GM18508 (cell line): ENCODE data around the gene MEF2C.

ENCODE experiments used
- ATAC-seq: cut with Tn5 transposase; IDR thresholded peaks from one replicate; pipeline ENCODE4 v1.9.1; 2021; ENCODE audit warnings: moderate number of reproducible peaks; ENCODE audit not compliant: insufficient read depth, unreplicated experiment

MEF2C gene

GRCh38 chr5:88833371-88834130, 49.4 kb downstream of the MEF2C start:
- ATAC-seq, result peak; percentile 33

GRCh38 chr5:88831816-88832215, 51.2 kb downstream of the MEF2C start:
- no peak for ATAC-seq

- ATAC-seq, result no peak
Observed at GRCh38 chr5:88830567-88830966, 52.4 kb downstream of the MEF2C start.

DNA sequence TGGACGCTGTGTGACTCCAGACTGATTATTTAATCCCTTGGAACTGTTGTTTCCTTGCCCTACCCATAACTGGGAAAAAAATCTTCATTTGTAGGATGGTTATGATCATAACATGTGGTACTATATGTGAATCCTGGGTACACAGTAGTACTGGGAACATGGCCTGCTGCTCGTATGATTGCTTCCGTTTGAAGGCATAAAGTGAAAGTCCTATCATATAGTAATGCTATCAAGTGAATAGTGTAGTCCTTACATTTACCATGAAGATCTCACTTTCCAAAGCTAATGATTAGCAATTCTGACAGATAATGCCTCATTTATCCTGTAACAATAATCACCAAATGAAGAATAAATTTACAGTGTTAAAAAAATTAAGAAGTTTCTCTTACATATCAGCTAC, 53.2 kb downstream of the MEF2C start:
- no peak for ATAC-seq

DNA sequence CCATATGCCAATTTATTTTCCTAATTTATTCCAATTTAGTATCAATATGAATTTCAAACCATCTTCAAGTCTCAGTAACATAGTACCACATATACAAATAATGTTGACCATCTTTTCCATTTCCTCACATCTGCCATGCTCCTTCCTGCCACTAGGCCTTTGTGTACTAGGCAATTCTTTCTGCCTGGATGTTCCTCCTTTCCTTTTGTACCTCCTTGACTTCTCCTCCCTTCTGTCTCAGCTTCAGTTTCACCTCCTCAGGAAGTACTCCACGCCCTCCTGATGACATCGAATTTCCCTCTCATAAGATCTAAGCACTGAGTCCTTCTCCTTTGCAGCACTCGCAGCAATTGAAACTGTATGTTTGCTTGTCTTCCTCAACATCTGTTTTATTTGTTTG, 53.9 kb downstream of the MEF2C start:
- no peak for ATAC-seq

GRCh38 chr5:88827997-88828396, 55.0 kb downstream of the MEF2C start:
- no peak for ATAC-seq

- peak; percentile 46 for ATAC-seq
Observed at GRCh38 chr5:88826646-88827585, 56.1 kb downstream of the MEF2C start.

DNA sequence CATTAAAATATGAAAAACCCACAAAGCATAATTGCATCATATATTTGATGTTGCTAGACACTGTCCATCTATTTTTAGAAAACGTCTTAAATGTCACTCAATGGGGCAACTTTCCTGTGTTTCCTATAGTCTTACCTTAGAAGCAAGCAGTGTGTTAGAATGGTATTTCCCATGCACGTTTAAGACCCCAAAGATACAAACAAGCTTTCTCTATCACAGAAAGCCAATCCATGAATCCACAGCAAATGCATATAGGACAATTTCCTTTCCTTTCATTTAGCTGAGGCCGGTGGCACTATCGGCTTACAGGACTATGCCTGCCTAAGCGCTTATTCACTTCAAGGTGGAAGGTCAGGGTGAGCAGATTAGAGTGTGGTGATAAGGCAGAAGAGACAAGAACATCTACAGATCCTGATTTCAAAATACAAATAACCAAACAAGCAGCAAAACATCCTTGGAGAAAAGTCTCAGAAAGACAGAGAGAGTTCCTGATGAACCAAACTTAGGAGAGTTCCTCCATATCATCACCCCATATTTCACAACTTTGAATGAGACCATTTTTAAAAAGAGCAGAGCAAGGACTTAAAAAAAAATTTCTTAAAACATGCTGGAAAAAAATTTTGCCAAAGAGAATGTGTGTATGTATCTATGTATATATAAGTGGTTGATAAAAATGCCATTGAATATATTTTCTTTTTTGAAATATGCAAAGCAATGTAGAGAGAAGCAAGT, 57.2 kb downstream of the MEF2C start:
- ATAC-seq, result no peak

DNA sequence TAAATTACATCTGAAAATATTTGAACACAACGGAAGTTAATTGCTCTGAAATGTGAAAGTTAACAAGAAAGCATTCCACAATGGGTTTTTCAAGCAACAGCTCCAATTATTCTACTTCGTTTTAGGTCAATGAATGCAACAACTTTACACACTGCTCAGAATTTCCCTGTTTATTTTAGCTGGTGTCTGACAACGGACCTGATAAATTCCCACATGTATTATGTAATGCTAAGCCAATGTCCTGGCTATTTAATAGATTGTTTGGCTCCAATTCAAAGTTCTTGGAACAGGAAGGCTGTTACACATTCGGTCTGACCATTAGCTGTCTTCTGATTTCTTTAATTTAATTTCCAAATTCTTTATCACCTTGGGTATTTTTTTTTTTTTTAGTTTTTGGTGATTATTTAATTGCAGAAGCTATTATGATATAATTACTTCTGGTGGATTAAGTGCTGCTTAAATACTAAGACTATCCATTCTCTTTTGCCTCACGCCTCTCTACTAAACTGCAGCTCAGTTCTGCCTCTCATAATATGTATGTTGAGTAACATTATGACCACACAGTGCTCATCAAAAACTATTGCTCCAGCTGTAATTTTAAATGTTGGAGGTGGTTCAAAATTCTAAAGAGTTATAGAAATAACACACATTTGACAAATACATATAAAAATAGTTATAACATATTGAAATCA, 57.9 kb downstream of the MEF2C start:
- ATAC-seq, result no peak

GRCh38 chr5:88824141-88824540, 58.8 kb downstream of the MEF2C start:
- ATAC-seq, result no peak

GRCh38 chr5:88823201-88823600, 59.8 kb downstream of the MEF2C start:
- no peak for ATAC-seq

DNA sequence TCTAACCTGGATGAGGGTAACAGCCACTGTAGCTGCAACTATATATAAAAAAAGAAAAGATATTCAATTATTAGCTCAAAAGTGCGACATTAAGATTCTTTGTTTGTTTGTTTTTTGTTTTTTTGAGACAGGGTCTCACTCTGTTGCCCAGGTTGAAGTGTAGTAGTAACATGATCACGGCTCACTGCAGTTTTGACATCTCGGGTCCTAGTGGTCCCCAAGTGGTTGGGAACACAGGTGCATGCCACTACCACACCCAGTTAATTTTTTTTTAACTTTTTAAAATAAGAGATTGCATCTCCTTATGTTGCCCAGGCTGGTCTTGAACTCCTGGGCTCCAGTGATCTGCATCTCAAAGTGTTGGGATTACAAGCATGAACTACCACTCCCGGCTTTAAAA, 61.8 kb downstream of the MEF2C start:
- no peak for ATAC-seq

- ATAC-seq, result no peak
Observed at GRCh38 chr5:88820581-88820980, 62.4 kb downstream of the MEF2C start.

DNA sequence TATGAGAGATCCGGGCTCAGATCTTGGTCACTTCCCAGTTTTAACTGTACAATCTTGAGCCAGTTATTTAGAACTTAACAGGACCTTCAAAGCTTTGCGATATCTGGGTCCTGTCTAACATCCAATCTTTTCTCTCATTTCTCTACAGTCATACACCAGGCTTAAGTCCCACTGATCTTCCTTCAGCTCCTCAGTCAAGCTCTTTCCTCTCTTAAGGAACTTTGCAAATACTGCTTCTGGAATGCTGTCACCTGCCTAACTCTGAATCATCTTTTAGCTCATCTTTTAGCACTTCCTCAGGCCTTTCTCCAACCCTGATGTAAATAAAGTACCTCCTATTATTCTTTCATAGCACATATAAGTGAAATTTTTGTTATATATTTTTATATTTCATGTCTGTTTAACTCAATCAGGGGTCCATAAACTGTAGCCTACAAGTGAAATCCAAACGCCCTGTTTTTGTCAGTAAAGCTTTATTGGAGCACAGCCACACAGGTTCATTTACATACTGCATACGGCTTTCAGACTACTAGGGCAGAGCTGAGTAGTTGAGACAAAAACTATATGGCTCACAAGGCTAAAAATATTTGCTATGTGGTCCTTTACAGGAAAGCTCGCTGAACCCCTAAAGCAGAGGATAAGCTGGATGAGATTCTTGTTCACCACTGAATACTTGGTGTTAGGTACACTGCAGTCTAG, 63.5 kb downstream of the MEF2C start:
- no peak for ATAC-seq

- no peak for ATAC-seq
Observed at GRCh38 chr5:88818296-88818695, 64.7 kb downstream of the MEF2C start.

DNA sequence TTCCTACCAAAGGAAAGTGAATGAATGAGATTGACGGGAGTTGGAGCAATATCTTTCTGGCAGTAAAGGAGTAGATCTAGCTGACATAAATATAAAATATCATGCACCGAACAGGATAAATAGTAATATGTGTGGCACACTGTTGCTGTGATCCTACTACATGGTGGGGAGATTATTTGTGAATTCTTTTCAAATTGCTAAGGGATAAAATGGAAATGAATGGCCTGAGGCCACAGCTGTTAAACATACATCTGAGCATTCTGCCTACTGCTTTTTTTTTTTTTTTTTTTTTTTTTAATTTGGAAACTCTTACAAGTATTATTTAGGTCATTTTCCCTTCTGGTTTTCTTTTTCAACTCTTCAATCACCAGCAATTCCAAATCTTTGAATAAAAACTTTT, 66.8 kb downstream of the MEF2C start:
- ATAC-seq, result no peak

GRCh38 chr5:88815050-88815789, 67.8 kb downstream of the MEF2C start:
- no peak for ATAC-seq

DNA sequence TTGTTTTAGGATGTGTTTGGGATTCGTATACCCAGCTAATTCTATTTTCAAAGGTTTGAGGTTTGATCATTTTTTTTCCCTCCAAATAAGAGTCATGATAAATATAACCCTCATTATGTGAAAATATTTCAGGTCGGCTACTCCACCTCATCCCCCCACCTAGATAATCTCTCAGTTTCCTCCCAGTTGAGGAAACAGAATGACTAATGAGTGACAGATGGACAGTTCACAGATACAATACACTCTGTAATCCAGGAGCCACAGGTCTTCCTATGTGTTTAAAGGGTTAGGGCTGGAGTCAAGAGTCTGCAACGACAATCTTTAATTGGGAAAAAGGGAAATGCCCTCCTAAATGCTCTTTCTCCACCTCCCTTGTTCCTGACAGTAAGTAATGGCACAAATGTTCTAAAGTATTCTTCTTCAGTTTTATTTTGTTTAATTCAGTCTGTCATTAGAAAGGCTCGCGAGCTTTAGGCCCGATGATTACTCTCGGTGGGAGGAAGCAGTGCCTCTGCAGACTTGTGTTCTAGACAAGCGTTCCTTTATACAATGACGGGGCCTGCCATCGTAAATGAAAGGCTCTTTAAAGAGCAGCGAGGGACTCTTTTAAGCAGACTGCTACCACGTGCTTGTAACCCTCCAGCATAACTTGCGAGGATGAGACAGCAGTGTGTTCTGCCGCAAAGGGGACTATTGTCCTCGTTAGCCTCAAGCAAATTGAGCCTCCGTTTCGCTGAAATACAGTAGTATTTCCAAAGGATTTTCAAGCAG, 69.0 kb downstream of the MEF2C start:
- ATAC-seq, result no peak
